RWPE2 (cell line): ENCODE results near the gene RPS21.
A peak's percentile ranks its signal among the peaks of the same experiment; 100 is the strongest.

Experiments
- ATAC-seq: fragments of 200-7000 bp; cut with Tn5 transposase; 3 replicates; pipeline ENCODE4 v1.9.1; 2021; ENCODE audit warnings: low read depth
- DNase-seq: peaks from one replicate; pipeline ENCODE4 v3.0.0-alpha.2; 2020; ENCODE audit warnings: low spot score
- H3K27ac ChIP-seq: fragments of 450-650 bp; 2 replicates; pipeline ENCODE4 v1.5.1; 2017; ENCODE audit warnings: mild to moderate bottlenecking; ENCODE audit not compliant: poor library complexity, severe bottlenecking
- H3K27me3 ChIP-seq: fragments of 250-450 bp; sonication (Bioruptor Pico); 2 replicates; pipeline ENCODE4 v1.5.1; 2021; ENCODE audit warnings: mild to moderate bottlenecking, moderate library complexity; ENCODE audit not compliant: insufficient read depth, poor library complexity, severe bottlenecking
- H3K36me3 ChIP-seq: fragments of 250-450 bp; sonication (Bioruptor Pico); 2 replicates; pipeline ENCODE4 v1.5.1; 2020; ENCODE audit warnings: low read depth, mild to moderate bottlenecking, moderate library complexity
- H3K4me1 ChIP-seq: fragments of 250-450 bp; sonication (Bioruptor Pico); 2 replicates; pipeline ENCODE4 v1.5.1; 2021; ENCODE audit warnings: mild to moderate bottlenecking, moderate library complexity; ENCODE audit not compliant: insufficient read depth, poor library complexity, severe bottlenecking
- H3K4me3 ChIP-seq: fragments of 250-450 bp; sonication (Bioruptor Pico); 2 replicates; pipeline ENCODE4 v1.5.1; 2021; ENCODE audit warnings: mild to moderate bottlenecking, moderate library complexity; ENCODE audit not compliant: severe bottlenecking
- H3K9me3 ChIP-seq: fragments of 250-450 bp; sonication (Bioruptor Pico); 2 replicates; pipeline ENCODE4 v1.5.1; 2021; ENCODE audit warnings: mild to moderate bottlenecking, moderate library complexity; ENCODE audit not compliant: severe bottlenecking
- TF ChIP-seq, protein P1 (sequence below): fragments of 450-650 bp; IDR thresholded peaks from one replicate; pipeline ENCODE4 v1.5.1; 2017; ENCODE audit warnings: mild to moderate bottlenecking, moderate library complexity; ENCODE audit not compliant: poor library complexity, severe bottlenecking

Gene RPS21

DNA sequence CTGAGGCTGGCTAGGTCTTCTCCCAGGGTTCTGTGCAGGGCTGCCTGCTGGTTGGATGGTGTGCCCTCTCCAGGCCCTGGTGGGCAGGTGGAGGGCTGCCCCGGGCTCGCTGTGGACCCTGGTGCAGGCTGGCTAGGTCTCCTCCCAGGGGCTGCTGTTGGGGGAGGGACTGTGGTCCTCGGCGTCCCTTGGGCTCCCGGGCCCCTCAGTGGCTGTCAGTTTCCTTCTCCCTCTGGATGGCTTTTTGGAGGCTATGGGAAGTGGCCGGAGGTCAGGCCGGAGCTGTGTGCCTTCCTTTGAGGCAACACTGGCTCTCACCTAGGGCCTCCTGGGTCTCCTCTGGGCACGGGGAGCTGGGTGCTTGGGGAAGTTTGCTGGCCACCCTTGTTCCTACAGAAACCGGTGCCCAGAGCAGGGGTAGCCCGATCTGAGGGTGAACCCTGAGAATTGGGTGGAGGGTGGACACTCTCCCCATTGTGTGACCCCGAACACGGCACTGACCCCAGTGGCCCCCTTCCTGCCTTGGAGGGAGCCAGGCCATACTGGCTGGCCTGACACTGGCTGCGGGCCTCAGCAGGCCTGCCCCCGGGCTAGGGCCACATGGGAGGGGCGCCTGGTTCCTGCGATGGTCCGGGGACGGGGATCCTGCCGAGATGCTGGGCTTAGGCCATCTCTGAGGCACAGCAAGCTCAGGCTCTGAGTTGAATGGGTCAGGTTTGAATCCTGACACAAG, 24.0 kb downstream of the RPS21 start:
- Histone ChIP-seq H3K9me3 (no peaks in the 10 kb centered on the region), H3K4me1 (no peaks in the 10 kb centered on the region), H3K4me3 (no peak overlapping the region), H3K36me3 (no peaks in the 10 kb centered on the region), H3K27me3 (no peaks in the 10 kb centered on the region), H3K27ac (no peak overlapping the region)
- ATAC-seq = no peak
- TF ChIP-seq, protein P1, sequence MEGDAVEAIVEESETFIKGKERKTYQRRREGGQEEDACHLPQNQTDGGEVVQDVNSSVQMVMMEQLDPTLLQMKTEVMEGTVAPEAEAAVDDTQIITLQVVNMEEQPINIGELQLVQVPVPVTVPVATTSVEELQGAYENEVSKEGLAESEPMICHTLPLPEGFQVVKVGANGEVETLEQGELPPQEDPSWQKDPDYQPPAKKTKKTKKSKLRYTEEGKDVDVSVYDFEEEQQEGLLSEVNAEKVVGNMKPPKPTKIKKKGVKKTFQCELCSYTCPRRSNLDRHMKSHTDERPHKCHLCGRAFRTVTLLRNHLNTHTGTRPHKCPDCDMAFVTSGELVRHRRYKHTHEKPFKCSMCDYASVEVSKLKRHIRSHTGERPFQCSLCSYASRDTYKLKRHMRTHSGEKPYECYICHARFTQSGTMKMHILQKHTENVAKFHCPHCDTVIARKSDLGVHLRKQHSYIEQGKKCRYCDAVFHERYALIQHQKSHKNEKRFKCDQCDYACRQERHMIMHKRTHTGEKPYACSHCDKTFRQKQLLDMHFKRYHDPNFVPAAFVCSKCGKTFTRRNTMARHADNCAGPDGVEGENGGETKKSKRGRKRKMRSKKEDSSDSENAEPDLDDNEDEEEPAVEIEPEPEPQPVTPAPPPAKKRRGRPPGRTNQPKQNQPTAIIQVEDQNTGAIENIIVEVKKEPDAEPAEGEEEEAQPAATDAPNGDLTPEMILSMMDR = no peak
- peak; percentile 84 for DNase-seq

DNA sequence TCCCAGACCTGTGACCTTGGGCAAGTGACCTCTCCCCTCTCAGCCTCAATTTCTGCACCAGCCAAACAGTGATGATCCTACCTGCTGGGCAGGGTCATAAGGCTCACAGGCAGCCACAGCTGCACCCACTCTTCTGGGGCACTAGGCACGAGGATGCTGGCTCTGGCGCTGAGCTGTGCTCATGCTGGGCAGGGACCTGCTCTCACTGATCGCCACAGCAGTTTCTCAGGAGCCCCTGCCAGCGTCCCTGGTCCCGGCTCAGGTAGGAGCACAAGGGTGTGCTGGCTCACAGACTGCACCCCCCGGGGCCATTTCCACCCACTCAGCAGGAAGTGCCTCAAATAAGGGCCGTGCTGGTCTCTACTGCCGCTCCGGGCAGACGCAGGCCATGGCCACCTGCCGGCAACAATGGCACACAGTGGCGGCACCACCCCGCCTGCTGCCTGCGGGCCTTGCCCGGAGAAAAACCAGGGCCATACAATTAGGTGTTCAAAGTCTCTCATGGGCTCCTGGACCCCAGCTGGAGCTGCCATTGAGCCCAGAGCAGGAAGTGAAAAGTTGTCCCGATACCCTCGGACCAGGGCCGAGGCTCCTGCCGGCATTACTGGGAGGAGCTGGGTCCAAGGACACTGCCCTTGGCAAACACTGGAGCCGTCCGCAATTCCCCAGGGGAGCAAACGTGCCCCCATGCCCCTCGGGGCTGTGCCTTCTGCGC, 24.7 kb downstream of the RPS21 start:
- no peak for ATAC-seq
- Histone ChIP-seq H3K4me1 (no peaks in the 10 kb centered on the region), H3K36me3 (no peaks in the 10 kb centered on the region), H3K9me3 (no peaks in the 10 kb centered on the region), H3K27ac (no peak overlapping the region), H3K4me3 (no peak overlapping the region), H3K27me3 (no peaks in the 10 kb centered on the region)
- peak; percentile 84 for DNase-seq
- TF ChIP-seq, protein P1 = no peak

DNA sequence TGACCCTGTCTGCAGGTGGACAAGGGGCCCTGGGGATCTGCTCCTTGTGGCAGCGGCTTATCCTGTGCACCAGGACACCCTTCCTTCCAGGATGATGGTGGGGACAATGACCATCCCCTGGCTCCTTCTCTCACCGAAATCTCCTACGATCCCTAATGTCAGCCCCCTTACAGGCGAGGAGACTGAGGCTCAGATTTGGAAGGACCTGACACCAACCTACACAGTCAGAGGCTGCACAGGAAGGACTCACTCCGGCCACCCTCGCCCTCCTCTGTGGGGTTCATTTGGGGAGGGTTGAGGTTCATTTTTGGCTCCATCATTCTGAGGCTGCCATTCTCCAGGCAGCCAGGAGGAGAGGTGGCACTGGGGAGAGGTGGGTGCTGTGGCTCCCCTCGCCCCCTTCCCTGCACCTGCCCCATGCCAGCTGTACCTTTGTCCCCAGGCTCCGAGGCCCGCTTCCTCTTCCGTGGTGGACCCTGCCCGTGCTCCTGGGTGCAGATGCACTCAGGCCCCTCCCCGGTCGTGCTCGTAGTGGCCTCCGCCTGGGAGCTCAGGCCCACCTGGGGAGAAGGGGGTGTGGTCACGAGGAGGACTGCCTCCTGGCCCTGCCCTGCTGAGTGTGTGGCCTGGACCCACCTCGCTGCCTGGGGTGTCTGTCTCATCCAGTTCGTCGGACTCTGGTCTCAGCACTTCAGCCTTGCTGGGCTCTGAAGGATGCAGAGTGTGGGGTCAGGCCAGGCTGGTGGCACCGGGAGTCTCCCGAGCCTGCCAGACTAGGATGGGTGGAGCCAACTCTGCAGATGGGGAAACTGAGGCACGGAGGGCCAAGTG, 25.5 kb downstream of the RPS21 start:
- Histone ChIP-seq H3K27ac (no peak overlapping the region), H3K4me3 (no peak overlapping the region), H3K27me3 (no peaks in the 10 kb centered on the region), H3K36me3 (no peaks in the 10 kb centered on the region), H3K9me3 (no peaks in the 10 kb centered on the region), H3K4me1 (no peaks in the 10 kb centered on the region)
- TF ChIP-seq, protein P1 = no peak
- peak; percentile 90 for DNase-seq
- ATAC-seq = no peak

DNA sequence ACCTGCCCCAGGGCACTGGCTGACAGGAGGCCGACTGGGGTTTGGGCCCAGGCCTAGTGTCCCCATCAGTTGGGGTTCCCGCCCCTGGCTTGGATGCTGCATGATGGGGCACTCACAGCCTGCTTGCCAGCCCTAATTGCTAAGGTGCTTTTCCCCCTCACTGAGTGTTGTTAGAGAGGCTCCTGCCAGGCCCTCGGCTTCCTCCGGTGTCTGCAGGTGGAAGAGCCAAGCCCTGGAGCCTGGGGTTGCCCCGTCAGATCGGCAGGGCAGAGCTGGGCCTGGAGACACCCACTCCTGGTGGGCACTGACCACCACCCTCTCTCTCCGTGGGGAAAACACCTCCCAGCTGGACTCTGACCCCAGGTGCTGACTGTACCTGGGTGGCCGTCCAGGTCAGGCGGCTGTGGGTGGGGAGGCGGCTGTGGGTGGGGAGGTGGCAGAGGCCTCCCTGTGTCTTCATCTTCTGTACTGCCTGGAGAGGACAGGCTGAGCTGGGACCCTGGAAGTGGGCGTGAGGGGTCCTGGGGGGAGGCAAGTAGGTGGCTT, 26.2 kb downstream of the RPS21 start:
- Histone ChIP-seq H3K4me1 (no peaks in the 10 kb centered on the region), H3K4me3 (no peak overlapping the region), H3K27ac (no peak overlapping the region), H3K9me3 (no peaks in the 10 kb centered on the region), H3K36me3 (no peaks in the 10 kb centered on the region), H3K27me3 (no peaks in the 10 kb centered on the region)
- DNase-seq (peak; percentile 88), ATAC-seq (no peak)
- TF ChIP-seq, protein P1 = no peak
